Sciatic nerve (tissue), 2 donors: ENCODE data around the gene C19orf53. TPM values are rescaled to one million over a fixed set of nuclear protein-coding genes. Genes with fewer than 3 reads are reported as not detected.
"Not testable (repeated sequence)": the region's sequence is repeated elsewhere in the genome, so short reads cannot be mapped to it uniquely, and the experiment has no call there.

Experiments used
- ATAC-seq: fragments of 200-7000 bp; cut with Tn5 transposase; one replicate; pipeline ENCODE4 v1.9.1; 2020; ENCODE audit warnings: mild to moderate bottlenecking, moderate library complexity
- DNase-seq: peaks from one replicate; pipeline ENCODE4 v3.0.0-alpha.2; 2020; ENCODE audit warnings: low spot score
- intact Hi-C: fragments of 100-400 bp; cut with DNase I; formaldehyde crosslinking; loops from one replicate; pipeline ENCODE4 v1.14.2; 2022
- total RNA-seq: library from RNA; stranded (reverse); fragmentation: NEBNext Ultra II Directional; extraction: Animal tissue kit (Norgen Biotek cat#: 25700); gene quantifications from one replicate; pipeline ENCODE4 v1.2.1, GENCODE V29; 2021
- donor health status: DM: no; HTN: no; CAD: no.
- donor health status: DM: no; HTN: no; CAD: no.

Gene C19orf53
- total RNA-seq, 1 donor from 2014 or later: 63.0 TPM

DNA sequence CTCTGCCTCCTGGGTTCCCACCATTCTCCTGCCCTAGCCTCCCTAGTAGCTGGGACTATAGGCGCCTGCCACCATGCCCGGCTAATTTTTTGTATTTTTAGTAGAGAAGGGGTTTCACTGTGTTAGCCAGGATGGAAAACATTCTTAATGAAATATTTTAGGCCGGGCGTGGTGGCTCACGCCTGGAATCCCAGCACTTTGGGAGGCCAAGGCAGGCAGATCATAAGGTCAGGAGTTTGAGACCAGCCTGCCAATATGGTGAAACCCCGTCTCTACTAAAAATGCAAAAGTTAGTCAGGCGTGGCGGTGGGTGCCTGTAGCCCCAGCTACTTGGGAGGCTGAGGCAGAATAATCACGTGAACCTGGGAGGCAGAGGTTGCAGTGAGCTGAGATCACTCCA is 19.1 kb downstream of the C19orf53 start:
- DNase-seq, ATAC-seq, intact Hi-C loops: not testable (repeated sequence)

DNA sequence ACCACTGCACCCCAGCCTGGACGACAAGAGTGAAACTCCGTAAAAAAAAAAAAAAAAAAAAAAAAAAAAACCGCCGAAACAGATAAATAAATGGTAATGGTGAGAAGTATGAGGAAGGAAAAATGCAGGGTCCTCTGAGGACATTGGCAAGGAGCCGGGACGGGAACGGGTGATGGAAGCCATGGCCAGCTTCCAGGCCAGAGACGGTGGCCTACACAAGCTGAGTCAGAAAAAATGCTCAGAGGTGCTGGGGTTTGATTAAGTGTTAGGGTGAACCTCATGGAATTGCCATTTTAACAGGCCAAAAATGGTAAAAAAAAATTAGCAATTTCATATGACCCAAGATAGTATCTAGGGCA is 20.1 kb downstream of the C19orf53 start:
- ATAC-seq: peak; percentile 55
- DNase-seq: peak; percentile 91
- intact Hi-C loops: loop anchor here (2.0 kb wide), 1 partner anchor 58 kb away; no protein-coding TSS in a partner anchor

DNA sequence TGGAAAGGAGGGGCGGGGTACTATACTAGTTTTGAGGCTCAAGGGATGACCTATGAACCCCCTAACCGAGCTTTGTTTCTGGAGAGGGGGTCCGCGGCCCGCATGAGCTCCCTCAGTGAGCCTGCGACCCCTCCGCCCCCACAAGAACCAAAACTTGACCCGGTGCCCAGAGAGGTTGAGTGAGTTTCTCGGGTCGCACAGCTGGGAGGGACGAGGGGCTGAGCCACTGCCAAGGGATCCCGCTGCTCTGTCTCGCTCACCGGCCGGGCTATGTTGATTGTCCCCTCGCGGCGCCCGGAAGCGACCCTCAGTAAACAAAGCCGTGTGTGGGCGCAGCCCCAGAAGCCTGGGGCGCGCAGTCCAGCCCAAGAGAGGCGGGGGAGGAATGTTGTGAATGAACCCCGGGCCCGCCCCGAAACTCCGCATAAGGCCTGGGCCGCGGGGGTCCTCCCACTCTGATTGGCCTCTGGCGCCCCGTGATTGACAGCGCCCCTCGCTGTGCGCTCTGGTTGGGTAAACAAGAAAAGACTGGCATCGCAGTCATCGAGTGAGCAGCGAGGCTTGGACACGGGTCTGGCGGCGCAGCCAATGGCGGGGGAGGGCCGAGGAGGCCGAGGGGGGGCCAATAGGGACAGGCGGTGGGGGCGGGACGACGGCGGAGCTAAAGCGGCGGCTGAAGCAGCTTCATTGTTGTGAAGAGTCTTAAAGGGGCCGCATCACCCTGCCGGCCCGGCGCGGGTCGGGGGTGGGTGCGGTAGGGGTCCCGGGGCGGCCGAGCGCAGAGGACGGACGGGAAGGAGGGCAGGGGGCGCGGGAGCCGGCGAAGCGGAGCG is 20.7 kb downstream of the C19orf53 start, which contains the start of gene ZSWIM4:
ZSWIM4 (plus strand) TSS at position 687 of the 833 bp plus-strand sequence. CDS start 206 bp downstream, outside the sequence.
- ATAC-seq: peak; percentile 98
- intact Hi-C loops: loop anchor here (2.0 kb wide), 1 partner anchor 58 kb away; no protein-coding TSS in a partner anchor

DNA sequence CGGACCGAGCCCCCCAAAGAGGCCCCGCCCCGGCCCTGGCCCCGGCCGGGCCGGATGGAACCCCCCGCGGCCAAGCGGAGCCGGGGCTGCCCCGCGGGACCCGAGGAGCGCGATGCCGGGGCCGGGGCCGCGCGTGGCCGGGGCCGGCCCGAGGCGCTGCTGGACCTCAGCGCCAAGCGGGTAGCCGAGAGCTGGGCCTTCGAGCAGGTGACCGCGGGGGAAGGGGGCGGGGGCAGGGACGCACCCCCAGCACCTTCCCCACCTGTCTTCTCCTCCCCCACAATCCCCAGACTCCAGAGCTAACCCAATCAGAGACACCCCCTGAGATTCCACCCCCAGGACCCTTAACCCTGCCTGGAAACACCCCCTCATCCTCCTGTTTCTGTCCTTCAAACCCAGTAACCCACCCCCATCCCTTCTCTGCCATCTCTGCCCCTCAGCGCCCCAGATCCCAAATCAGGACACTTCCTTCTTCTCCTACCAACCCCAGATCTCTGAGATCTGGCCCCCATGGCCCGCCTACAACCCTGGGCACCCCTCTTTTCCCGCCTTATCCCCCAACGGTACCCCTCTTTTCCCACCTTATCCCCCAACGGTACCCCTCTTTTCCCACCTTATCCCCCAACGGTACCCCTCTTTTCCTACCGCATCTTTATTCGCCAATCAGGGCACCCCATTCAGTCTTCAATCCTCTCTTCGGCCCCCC is 21.5 kb downstream of the C19orf53 start:
- ATAC-seq (no peak), DNase-seq (no peak)
- intact Hi-C loops: loop anchor here (2.0 kb wide), 1 partner anchor 57 kb away; no protein-coding TSS in a partner anchor

More for the DNA sequence above, 20.7 kb downstream of the C19orf53 start, which contains the start of gene ZSWIM4:
- peak; percentile 99 for DNase-seq

DNA sequence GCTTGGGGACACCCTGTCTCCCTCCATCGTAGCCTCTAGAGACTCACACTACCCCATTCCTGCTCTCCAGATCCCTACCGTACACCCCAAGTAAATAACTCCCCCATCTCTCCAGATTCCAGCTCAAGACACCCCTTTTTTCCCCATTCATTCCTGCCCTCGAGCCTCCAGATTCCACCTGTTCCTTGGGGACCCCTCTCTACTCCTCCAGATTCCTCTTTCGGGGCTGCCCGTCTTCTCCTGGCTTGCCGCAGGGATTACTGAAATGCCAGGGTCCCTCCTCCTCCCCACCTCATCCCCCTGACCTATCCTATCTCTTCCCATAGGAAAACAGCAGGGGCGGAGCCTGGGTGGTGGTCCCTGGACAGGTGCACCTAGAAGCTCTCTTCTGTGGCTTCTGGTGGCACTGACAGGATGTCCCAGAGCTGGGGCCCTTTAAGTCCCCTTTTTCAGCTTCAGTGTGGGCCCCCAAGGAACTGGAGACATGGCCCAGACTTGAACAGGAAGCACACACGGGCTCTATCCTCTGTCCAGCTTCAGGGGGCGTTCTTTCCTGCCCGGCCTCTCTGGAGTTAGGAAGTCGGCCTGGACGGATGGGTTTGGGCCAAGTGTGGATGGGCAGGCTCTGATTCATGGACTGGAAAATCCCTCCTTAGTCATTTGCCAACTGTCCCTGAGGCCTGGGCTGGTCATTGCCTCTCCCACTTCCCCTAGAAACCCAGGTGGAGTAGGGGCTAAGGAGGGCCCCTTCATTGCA is 22.2 kb downstream of the C19orf53 start:
- intact Hi-C loops: no loop called here
- DNase-seq: peak; percentile 78
- peak; percentile 12 for ATAC-seq

DNA sequence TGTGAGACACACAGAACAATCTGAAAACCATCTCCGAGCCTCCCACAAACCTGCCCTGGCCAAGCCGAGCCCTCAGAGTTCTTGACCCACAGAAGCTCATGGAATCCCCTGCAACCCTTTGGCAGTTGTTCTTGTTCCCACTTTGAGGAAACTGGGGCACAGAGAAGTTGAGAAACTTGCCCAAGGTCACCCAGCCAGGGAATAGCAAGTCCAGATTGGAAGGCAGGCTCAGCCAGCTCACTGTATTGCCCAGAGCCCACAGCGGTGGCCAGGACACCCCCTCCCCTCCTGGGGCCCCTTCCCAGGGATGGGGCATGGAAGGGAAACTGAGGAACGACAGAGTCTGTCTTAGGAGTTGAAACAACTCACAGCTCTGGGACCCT is 22.8 kb downstream of the C19orf53 start:
- no peak for DNase-seq
- intact Hi-C loops: no loop called here
- no peak for ATAC-seq

DNA sequence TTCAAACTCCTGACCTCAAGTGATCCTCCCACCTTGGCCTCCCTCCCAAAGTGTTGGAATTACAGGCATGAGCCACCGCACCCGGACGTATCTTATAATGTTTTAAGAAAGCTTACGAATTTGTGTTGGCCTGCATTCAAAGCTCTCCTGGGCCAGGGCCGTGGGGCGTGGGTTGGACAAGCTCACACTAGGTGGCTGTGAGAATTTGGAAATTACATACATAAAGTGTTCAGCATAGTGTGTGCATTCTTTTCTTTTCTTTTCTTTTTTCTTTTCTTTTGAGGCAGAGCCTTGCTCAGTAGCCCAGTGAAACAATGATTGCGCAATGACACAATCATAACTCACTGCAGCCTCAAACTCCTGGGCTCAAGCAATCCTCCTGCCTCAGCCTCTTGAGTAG is 23.6 kb downstream of the C19orf53 start:
- ATAC-seq (no peak), DNase-seq (no peak)
- intact Hi-C loops: no loop called here

DNA sequence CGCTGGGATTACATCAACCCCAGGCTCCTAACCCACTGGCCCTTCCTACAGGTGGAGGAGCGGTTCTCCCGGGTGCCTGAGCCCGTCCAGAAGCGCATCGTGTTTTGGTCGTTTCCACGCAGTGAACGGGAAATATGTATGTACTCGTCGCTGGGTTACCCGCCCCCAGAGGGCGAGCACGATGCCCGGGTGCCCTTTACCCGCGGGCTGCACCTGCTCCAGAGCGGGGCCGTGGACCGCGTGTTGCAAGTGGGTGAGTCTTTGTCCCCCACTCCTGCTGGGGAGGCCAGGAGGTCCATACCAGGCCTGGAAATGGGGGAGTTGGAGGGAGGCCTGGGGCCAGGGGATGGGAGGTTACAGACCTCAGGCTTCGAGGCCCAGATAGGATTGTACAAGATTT is 25.4 kb downstream of the C19orf53 start:
- ATAC-seq (no peak), DNase-seq (no peak)
- intact Hi-C loops: no loop called here

DNA sequence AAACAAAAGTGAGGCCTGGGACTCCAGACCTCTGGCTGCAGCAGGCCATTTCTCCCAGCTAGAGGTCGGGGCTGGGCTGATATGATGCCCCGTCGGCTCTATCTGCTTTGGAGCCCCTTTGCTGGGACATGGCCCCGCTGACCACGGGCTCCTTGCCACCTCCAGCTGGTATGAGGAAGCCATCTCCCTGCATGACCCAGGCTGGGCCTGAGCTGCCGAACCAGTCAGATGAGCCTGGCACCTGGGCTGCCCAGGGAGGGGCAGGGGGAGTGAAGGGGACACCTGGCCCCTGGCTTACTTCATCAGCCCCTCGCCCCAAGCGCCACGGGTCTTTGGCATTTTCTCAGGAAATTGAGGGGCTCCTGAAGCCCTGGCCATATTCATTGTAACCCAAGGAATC is 28.8 kb downstream of the C19orf53 start:
- ATAC-seq: no peak
- DNase-seq: no peak
- intact Hi-C loops: no loop called here

DNA sequence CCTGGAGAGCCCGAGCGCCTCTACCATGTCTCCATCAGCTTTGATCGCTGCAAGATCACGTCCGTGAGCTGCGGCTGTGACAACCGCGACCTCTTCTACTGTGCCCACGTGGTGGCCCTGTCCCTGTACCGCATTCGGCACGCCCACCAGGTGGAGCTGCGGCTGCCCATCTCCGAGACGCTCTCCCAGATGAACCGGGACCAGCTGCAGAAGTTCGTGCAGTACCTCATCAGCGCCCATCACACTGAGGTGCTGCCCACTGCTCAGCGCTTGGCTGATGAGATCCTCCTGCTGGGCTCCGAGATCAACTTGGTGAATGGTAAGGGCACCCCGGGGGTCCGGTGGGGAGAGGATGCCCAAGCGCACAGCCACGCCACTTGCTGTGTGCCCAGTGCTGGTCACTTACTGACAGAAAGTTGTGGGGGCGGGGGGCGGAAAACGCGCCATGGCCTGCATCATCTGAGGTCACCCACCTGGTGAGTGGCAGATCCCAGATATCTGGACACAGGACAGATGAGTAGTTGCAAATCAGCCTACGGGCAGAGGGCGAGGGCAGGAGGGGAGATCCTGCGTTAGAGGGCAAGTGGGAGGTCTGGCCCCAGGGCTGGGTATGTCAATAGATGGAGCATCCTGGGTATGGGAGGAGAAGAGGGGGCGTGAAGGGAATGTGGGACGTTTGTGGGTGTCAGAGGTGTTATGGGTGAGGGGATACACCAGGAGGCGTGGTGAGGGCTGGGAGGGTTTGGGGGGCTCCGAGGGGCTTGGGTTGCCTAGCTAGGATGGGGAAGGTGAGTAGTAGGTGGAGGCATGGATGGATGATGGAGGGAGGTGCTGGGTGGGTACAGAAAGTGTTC is 30.8 kb downstream of the C19orf53 start:
- DNase-seq: no peak
- intact Hi-C loops: no loop called here
- ATAC-seq: peak; percentile 74

DNA sequence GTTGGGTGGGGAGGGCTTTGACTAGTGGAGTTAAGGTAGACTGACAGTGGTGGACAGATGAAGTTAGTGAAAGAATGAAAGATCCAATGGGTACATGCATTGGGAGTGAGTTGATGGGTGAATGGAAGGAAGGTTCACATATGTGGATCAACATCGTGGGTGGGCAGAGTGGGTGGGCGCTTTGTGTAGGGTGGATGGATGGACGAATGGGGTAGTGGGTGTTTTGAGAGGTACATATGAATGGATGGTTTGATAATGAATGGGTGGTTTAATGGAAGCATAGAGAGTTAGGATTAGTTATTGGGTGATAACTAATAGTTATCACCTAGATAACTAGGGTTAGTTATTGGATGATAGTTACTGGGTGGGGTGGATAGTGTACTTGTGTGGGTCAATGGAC is 32.5 kb downstream of the C19orf53 start:
- no peak for DNase-seq
- intact Hi-C loops: no loop called here

DNA sequence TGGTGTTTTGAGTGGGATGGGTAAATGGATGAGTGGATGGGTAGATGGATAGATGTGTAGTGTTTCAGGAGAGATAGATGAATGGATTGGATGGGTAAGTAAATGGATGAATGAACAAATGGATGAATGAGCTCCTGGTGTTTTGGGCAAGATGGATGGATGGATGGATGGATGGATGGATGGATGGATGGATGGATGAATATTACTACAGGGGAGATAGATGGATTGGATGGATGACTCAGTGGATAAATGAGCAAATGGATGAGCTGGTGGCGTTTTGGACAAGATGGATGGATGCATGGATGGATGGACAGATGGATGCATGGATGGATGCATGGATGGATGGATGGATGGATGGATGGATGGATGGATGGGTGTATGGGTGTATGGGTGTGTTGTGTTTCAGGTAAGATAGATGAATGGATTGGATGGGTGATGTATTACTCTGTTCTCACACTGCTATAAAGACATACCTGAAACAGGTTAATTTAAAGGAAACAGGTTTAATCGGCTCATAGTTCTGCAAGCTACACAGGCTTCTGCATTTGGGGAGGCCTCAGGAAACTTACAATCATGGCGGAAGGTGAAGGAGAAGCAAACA is 33.3 kb downstream of the C19orf53 start:
- ATAC-seq (no peak), DNase-seq (no peak)
- intact Hi-C loops: no loop called here

More for the DNA sequence above, 32.5 kb downstream of the C19orf53 start:
- ATAC-seq: no peak

DNA sequence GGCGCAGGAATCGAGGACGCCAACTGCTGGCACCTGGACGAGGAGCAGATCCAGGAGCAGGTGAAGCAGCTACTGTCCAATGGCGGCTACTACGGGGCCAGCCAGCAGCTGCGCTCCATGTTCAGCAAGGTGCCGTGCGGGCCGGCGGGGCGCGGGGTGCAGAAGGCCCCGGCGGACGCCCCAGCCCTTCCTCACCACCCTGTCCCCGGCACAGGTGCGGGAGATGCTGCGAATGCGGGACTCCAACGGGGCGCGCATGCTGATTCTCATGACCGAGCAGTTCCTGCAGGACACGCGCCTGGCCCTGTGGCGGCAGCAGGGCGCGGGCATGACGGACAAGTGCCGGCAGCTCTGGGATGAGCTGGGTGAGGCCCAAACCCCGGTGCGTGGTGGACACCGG is 34.6 kb downstream of the C19orf53 start:
- ATAC-seq: no peak

DNA sequence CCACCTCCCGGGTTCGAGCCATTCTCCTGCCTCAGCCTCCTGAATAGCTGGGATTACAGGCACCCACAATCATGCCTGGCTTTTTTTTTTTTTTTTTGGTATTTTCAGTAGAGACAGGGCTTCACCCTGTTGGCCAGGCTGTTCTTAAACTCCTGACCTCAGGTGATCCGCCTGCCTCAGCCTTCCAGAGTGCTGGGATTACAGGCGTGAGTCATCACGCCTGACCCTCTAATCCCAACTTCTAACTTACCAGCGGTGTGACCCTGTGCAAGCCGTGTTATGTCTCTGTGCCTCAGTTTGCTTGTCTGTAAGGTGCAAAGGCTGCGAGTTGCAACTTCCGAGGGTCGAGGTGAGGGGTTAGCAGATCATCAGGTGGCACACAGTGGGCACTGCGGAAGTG is 38.3 kb downstream of the C19orf53 start:
- intact Hi-C loops: no loop called here
- DNase-seq (no peak), ATAC-seq (no peak)

More for the DNA sequence above, 34.6 kb downstream of the C19orf53 start:
- DNase-seq: no peak
- intact Hi-C loops: no loop called here

DNA sequence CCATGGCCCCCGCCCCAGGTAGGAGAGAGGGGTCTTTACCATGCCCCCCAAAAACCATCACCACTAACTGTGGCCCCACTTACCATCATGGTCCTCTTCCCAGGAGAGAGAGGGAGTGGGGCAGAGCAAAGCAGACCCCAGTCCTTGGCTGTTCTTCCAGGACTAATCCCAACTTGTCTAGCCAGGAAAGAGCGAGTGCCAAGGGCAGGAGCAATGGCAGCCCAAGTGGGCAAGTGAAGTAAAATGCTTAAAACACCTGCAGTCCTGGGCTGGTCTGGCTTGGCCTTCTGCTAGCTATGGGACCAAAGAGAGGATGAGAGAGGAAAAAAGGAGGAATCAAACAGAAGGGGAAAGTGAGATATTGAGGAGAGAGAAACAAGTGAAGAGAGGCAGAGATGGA is 38.9 kb downstream of the C19orf53 start:
- ATAC-seq: no peak
- DNase-seq: no peak
- intact Hi-C loops: no loop called here

DNA sequence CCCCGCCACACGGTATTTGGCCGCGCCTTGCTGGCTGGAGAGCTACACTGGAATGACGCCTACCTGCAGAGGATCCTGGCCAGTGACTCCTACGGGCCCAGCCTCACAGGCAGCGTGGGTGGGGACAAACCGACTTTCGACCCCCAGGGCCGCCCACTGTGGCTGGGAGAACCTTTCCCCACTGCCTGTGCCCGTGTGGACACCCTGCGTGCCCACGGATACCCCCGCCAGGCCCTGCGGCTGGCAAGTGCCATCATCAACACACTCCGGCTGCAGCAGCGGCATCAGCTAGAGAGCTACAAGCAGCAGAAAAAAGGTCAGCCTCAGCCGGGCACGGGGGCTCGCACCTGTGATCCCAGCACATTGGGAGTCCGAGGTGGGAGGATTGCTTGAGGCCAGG is 40.3 kb downstream of the C19orf53 start:
- ATAC-seq: no peak
- intact Hi-C loops: no loop called here
- no peak for DNase-seq

DNA sequence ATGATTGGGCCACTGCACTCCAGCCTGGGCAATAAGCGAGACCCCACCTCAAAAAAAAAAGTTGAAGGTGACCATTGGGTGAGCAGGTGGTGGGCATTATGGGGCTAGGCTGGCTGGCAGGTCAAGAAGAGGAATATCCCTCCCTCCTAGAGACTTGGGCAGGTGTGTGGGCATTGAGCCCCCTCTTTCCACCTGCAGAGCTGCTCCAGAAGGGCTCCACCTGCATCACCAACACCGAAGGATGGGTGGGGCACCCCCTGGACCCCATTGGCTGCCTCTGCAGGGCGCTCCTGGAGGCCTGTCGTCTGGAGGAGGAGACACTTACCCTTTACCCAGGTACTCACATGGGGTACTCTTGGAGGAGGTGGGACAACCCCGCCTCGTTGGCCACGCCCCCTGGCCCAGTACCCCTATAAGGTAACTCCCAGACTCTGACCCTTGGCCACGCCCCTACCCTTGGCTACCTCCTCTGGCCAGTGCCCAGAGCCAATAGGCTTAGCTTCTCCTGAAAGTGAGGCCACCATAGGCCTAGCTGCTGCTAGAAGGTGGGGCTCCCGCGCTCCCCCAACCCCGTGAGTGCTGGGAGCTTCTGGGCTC is 42.9 kb downstream of the C19orf53 start:
- ATAC-seq: no peak
- intact Hi-C loops: no loop called here
- DNase-seq: no peak
